HG03460 (cell line): ENCODE data around the gene OXT.
"Not testable (repeated sequence)": the region's sequence is repeated elsewhere in the genome, so short reads cannot be mapped to it uniquely, and the experiment has no call there.

ENCODE experiments used
- ATAC-seq: cut with Tn5 transposase; IDR thresholded peaks from one replicate; pipeline ENCODE4 v1.9.1; 2021; ENCODE audit not compliant: unreplicated experiment

The OXT gene

GRCh38 chr20:3047486-3048419, 23.7 kb upstream of the OXT start:
- ATAC-seq = no peak

- no peak for ATAC-seq
Observed at GRCh38 chr20:3051385-3052019, 19.9 kb upstream of the OXT start.

GRCh38 chr20:3059489-3059888, 11.9 kb upstream of the OXT start:
- no peak for ATAC-seq

- not testable (repeated sequence) for ATAC-seq
Observed at GRCh38 chr20:3064119-3064518, 7.3 kb upstream of the OXT start.

- ATAC-seq = no peak
Observed at GRCh38 chr20:3067139-3068014, 4.0 kb upstream of the OXT start.

GRCh38 chr20:3068075-3068474, 3.3 kb upstream of the OXT start:
- no peak for ATAC-seq

GRCh38 chr20:3068986-3069900, 2.2 kb upstream of the OXT start:
- ATAC-seq = no peak

- no peak for ATAC-seq
Observed at GRCh38 chr20:3070725-3071124, 695 bp upstream of the OXT start.

- ATAC-seq = no peak
Observed at GRCh38 chr20:3071266-3071609, 182 bp upstream of the OXT start.

- no peak for ATAC-seq
Observed at GRCh38 chr20:3072530-3073250, 1.3 kb downstream of the OXT start.

- not testable (repeated sequence) for ATAC-seq
Observed at GRCh38 chr20:3073251-3073643, 1.8 kb downstream of the OXT start.

GRCh38 chr20:3074812-3075211, 3.4 kb downstream of the OXT start:
- no peak for ATAC-seq

- not testable (repeated sequence) for ATAC-seq
Observed at GRCh38 chr20:3075315-3075714, 3.9 kb downstream of the OXT start.

- no peak for ATAC-seq
Observed at GRCh38 chr20:3077618-3078134, 6.3 kb downstream of the OXT start.

- no peak for ATAC-seq
Observed at GRCh38 chr20:3080939-3081388, 9.5 kb downstream of the OXT start.

- no peak for ATAC-seq
Observed at GRCh38 chr20:3081641-3082040, 10.2 kb downstream of the OXT start.

- ATAC-seq = no peak
Observed at GRCh38 chr20:3082306-3082951, 11.0 kb downstream of the OXT start.

GRCh38 chr20:3082955-3083952, 11.8 kb downstream of the OXT start:
- ATAC-seq = no peak
